ENCODE results near the gene DNAAF5.
A peak's percentile ranks its signal among the peaks of the same experiment; 100 is the strongest.

Gene DNAAF5

GRCh38 chr7:726084-726853 lies at the start of gene DNAAF5:
TSS of gene DNAAF5 (plus strand) at chr7:726699. CDS start at chr7:726721, 22 bp downstream.
- peak; percentile 71 to 87 for DNase-seq

- no peak for DNase-seq
These were observed 49.5 kb upstream of the DNAAF5 start for GRCh38 chr7:676972-677385.

DNA sequence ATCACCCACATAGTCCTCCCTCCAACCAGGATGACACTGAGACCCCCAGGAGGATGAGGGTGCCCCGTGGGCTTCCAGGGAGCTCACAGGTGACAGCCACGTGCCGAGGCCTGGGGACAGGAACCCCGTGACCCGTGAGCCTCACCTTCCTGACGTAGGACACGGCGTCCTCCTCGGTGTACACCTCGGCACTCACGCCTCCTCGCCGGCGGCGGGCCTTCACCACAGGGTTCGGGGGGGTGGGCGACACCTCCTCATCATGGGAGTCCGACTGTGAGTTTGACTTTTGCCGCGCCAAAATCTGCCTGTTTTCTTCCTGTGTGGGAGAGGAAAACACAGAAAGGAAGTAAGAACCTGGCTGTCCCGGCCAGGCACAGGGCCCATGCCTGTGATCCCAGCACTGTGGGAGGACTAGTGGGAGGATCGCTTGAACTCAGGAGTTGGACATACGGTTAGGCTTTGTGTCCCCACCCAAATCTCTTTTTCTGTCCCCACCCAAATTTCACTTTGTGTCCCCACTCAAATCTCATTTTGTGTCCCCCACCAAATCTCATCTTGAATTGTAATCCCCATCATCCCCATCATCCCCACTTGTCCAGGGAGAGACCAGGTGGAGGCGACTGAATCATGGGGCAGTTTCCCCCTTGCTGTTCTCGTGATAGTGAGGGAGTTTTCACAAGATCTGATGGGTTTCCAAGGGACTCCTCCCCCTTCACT lies 45.9 kb upstream of the DNAAF5 start:
- no peak for DNase-seq

DNA sequence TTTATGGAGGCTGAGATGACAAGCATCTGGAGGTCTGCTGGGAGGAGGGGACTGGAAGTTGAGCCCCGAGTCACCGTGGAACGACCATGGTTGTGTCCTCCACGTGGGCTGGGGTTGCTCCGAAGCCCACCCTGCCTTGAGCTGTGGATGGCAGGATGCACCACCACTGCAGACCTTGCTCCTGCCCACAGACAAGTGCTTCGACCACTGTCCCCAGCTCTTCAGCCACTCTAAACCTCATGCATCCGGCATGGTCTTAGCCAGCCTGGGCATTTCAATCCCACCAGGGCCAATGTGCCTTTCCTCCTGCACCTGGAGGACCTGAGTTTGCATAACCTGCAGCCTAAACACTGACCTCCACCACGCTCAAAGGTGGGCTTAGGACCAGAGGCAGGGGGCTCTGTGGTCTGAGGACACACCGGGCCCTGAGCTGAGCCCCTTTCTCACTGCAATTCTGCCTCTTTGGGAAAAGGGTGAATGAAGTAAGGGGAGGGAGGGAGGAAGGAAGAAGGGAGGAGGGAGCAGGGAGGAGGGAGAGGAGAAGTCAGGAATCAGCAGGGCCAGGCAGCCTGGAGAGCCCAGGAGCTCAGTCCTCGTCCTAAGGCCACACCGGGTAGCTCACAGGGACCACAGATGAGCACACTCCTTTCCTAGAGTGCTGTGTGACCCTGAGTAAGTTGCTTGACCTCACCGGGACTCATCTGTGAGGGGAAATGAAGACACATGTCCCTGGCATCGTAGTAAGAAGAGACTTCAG lies 44.8 kb upstream of the DNAAF5 start:
- DNase-seq: no peak

- no peak for DNase-seq
These were observed 43.7 kb upstream of the DNAAF5 start for GRCh38 chr7:682810-683209.

GRCh38 chr7:683526-684205 lies 42.8 kb upstream of the DNAAF5 start:
- no peak for DNase-seq

GRCh38 chr7:684416-684815 lies 42.1 kb upstream of the DNAAF5 start:
- no peak for DNase-seq

DNA sequence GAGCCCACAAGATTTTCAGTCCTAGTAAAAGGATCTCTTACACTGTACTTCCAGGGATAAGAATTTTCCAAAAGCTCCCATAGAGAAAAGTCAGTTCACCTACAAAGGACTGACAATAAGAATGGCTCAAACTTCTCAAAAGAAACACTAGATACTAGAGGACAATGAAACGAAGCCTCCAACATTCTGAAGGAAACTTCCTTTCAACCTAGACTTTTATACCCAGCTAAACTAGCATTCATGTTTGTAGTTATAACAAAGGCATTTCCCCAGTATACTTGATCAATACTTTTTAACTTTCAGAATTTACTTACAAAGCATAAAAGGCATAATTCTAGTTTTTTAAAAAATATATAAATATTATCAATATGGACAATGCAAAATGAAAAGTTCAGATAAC lies 41.0 kb upstream of the DNAAF5 start:
- DNase-seq: no peak

DNA sequence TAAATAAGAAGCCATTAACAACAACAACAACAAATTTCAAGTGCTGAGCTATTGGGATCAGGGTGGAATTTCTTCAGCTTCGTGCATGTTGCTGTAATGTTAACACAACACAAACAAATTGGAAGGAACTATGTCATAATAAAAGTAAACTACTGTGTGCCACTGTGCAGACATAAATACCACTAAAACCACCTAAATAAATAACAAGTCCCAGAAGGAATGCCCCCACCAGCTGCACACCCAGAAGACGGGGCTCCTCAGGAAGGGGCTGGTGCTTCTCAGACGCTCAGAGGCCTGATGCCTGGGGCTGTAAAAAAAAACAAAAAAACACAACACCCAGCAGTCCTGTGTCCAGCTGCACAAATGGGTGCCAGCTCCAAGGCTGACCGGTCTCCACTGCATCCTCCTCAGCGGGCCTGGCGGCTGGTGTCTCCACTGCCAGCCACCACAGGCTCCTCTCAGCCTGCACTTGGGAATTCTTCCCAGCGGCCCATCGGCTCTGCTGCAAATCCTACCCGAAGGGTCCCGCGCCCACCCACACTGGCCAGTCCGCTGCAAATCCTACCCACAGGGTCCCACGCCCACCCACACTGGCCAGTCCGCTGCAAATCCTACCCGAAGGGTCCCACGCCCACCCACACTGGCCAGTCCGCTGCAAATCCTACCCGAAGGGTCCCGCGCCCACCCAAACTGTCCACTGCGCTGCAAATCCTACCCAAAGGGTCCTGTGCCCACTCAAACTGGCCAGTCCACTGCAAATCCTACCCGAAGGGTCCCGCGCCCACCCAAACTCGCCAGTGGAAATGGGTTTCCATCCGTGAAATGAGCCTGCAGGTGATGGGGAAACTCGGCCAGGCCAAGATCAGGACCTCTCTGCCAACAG lies 35.8 kb upstream of the DNAAF5 start:
- DNase-seq: no peak

- DNase-seq: no peak
These were observed 35.0 kb upstream of the DNAAF5 start for GRCh38 chr7:691361-692045.

DNA sequence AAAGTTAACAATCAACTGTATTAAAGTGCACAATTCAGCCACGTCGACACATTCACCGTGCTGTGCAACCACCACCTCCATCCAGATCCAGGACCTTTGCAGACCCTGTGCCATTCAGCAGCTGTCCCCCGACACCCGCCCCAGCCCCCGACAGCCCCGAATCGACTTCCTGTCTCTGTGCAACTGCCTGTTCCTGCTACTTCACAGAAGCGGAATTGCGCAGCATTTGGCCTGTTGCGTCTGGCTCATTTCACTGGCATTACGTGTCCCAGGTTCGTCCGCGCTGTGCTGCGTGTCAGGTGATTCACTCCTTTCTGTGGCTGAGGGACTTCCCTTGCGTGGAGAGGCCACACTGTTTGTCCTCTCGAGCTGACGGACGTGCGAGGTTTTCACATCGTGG lies 33.2 kb upstream of the DNAAF5 start:
- DNase-seq: no peak

DNA sequence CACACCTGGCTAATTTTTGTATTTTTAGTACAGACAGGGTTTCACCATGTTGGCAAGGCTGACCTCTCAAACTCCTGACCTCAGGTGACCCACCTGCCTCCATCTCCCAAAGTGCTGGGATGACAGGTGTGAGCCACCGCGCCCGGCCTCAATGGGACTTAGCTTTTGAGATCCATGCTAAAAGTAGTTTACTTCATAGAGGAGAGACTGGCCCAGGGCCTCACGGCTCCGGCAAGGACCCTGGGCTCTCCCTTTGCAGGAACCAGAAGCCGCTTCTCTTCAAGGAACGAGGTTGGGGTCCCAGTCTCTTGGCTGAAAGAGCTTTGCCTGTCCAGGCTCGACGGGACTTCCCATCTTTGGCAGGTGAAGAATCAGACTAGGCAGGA lies 30.1 kb upstream of the DNAAF5 start:
- no peak for DNase-seq

DNA sequence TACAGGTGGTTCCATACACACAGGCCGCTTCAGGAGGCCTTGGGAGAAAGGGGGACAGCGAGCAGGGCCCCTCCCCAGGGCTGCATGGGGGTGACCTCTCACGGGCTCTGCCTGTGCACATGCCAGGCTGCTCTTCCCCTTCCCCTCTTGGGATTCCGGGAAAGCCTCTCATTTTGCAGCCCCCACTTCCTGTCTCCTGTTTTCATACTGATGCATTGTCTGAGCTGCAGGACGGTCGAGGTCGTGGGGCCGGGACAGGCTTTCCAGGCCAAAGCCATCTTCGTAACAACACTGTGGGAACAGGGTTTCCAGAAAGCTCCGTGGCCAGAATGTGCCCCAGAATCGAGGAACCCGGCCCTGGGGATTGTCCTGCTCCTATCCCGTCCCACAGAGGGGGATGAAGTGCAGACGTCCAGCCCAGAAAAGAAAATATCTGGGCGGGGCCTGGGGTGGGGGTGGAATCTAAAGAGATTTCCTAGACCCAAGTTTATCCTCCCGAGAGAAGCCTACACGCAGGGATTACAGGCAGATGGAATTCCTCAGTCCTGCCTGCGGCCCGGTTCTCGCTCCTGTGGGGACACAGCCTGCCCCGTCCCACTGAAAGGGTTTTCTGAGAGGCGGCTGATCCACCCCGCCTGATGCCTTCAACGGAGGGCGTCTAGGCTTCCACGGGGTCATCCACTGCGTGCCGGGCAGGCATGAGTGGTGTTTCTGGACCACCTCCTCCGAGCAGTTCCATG lies 29.5 kb upstream of the DNAAF5 start:
- no peak for DNase-seq

GRCh38 chr7:698515-699475 lies 27.7 kb upstream of the DNAAF5 start:
- DNase-seq: no peak

DNA sequence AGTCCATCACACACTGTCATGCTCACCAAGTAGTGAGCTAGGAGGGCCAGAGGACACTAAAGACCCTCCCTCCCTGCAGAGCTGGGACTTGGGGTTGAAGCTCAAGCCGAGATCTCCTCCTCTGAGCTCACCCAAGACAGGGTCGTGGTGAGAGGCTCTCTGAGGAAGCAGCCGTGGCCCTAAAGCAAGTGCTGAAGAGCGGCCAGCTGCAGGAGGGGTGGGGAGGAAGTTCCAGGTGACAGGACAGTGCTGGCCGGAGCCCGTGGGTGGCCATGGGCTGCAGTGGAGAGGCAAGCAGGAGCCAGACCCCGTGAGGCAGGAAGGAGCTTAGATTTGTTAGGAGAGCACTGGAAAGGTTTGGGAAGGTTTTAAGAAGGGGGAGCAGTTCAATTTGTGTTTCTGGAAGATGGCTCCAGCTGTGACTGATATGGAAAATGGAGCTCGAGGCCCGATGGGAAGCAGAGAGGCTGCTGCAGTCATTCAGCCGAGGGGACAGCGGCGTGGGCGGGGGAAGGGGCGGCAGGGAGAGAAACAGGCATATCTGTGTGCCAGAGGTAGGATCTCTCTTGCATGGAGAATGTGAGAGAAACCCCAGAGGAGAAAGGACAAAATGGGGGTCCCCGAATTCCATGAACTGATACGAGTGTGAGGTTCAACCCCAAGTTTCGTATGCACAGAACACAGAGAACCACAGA lies 26.9 kb upstream of the DNAAF5 start:
- no peak for DNase-seq

DNA sequence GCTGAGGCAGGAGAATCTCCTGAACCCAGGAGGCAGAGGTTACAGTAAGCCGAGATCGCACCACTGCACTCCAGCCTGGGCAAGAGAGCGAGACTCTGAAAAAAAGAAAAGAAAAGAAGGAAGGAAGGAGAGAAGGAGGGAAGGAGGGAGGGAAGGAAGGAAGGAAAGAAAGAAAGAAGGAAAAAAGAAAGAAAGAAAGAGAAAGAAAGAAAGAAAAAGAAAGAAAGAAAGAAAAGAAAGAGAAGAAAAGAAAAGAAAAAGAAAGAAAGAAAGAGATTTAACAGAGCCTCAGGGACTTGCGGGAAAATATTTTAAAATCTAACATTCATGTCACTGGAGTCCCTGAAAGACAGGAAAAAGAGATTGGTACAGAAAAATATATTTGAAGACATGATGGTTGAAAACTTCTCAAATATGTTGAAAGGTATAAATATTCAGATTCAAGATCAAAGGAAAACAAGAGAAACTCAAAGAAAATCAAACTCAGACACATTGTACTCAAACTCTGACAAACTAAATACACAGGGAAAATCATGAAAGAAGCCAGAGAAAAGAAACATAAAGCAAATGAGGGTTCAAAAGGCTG lies 25.3 kb upstream of the DNAAF5 start:
- DNase-seq: no peak

- DNase-seq: no peak
These were observed 23.4 kb upstream of the DNAAF5 start for GRCh38 chr7:703049-703448.

GRCh38 chr7:706721-707120 lies 19.8 kb upstream of the DNAAF5 start:
- DNase-seq: no peak
